HepG2 (cell line): ENCODE measurements around the gene RCC1. TPM values are rescaled to one million over a fixed set of nuclear protein-coding genes. Genes with fewer than 3 reads are reported as not detected.
A peak's percentile ranks its signal among the peaks of the same experiment; 100 is the strongest.

Experiments
- HES4 ChIP-seq: sonication (generic); formaldehyde crosslinking; IDR thresholded peaks from 2 replicates; pipeline ENCODE4 v1.9.0; 2021; ENCODE audit warnings: mild to moderate bottlenecking, missing genetic modification reagents, borderline replicate concordance
- IKZF4 ChIP-seq: sonication (generic); formaldehyde crosslinking; IDR thresholded peaks from 2 replicates; pipeline ENCODE4 v1.5.1; 2020; ENCODE audit warnings: borderline replicate concordance, mild to moderate bottlenecking, low read depth, missing genetic modification reagents; ENCODE audit errors: not compliant biosample characterization
- LCORL ChIP-seq, 2 experiments: fragments of 450-650 bp in 1 of 2; sonication (generic) in 1 of 2; formaldehyde crosslinking in 1 of 2; IDR thresholded peaks; 2 replicates each; pipeline versions ENCODE4 v1.5.0 to v1.6.1; 2017 to 2020; ENCODE audit warnings: antibody characterized with exemption in 1 of 2, missing genetic modification reagents in 1 of 2
- MZF1 ChIP-seq: sonication (generic); formaldehyde crosslinking; IDR thresholded peaks from 2 replicates; pipeline ENCODE4 v1.8.1; 2023; ENCODE audit warnings: mild to moderate bottlenecking, missing genetic modification reagents, borderline replicate concordance
- TBL1XR1 ChIP-seq: fragments of 150-350 bp; IDR thresholded peaks from 2 replicates; pipeline ENCODE4 v1.6.1; 2014; ENCODE audit warnings: borderline replicate concordance, low read length; ENCODE audit not compliant: partially characterized antibody
- XRCC5 ChIP-seq: fragments of 200-400 bp; formaldehyde crosslinking; optimal IDR thresholded peaks from 2 replicates; pipeline ENCODE3; 2017; ENCODE audit warnings: mild to moderate bottlenecking, low read length
- YEATS4 ChIP-seq: sonication (generic); formaldehyde crosslinking; IDR thresholded peaks from 2 replicates; pipeline ENCODE4 v1.4.0; 2020; ENCODE audit warnings: missing genetic modification reagents, borderline replicate concordance
- ZNF17 ChIP-seq: sonication (generic); formaldehyde crosslinking; IDR thresholded peaks from 2 replicates; pipeline ENCODE4 v1.5.0; 2020; ENCODE audit warnings: mild to moderate bottlenecking, missing genetic modification reagents
- ZNF44 ChIP-seq: sonication (generic); formaldehyde crosslinking; IDR thresholded peaks from 2 replicates; pipeline ENCODE4 v1.5.1; 2020; ENCODE audit warnings: mild to moderate bottlenecking, missing genetic modification reagents
- ZNF460 ChIP-seq: sonication (generic); formaldehyde crosslinking; IDR thresholded peaks from 2 replicates; pipeline ENCODE4 v1.5.1; 2020; ENCODE audit warnings: missing genetic modification reagents, mild to moderate bottlenecking, borderline replicate concordance
- ZNF788 ChIP-seq: sonication (generic); formaldehyde crosslinking; IDR thresholded peaks from 2 replicates; pipeline ENCODE4 v1.5.0; 2020; ENCODE audit warnings: mild to moderate bottlenecking, missing genetic modification reagents, borderline replicate concordance
- polyA plus RNA-seq, 8 experiments: library from polyadenylated mRNA; depleted of rRNA in 3 of 8; stranded (reverse) in 7 of 8; unstranded in 1 of 8; fragments of >200 nt; fragmentation: Illumina TruSeq in 4 of 8; extraction: Trizol in 4 of 8; gene quantifications; 2 replicates each; pipeline versions ENCODE4 v1.2.1 to v1.2.3, GENCODE V29; 2011 to 2016; ENCODE audit warnings: low read depth in 4 of 8, missing spikeins in 1 of 8, mixed read lengths in 1 of 8; ENCODE audit not compliant: insufficient read depth in 1 of 8
- total RNA-seq, 5 experiments: library from RNA; depleted of rRNA; stranded (reverse); fragments of >200 nt; fragmentation: Illumina TruSeq; extraction: Trizol; gene quantifications; 2 replicates each; pipeline ENCODE4 v1.2.3, GENCODE V29; 2016; ENCODE audit warnings: low read depth in 1 of 5
- TF ChIP-seq, protein P1 (sequence below): sonication (generic); formaldehyde crosslinking; IDR thresholded peaks from 2 replicates; pipeline ENCODE4 v1.4.0; 2020; ENCODE audit warnings: missing genetic modification reagents
- TF ChIP-seq, protein P2 (sequence below): sonication (generic); formaldehyde crosslinking; IDR thresholded peaks from 2 replicates; pipeline ENCODE4 v1.4.0; 2020; ENCODE audit warnings: missing genetic modification reagents; ENCODE audit errors: not compliant biosample characterization
- TF ChIP-seq, protein P3 (sequence below): sonication (generic); formaldehyde crosslinking; IDR thresholded peaks from 2 replicates; pipeline ENCODE4 v1.4.0; 2020; ENCODE audit warnings: missing genetic modification reagents
- TF ChIP-seq, protein P4 (sequence below): fragments of 450-650 bp; IDR thresholded peaks from 2 replicates; pipeline ENCODE4 v1.6.1; 2016

RCC1 gene
- total and polyA plus RNA-seq, 2 of the 13 experiments (the other 11 are each of a cell fraction or from before 2014, with no cell fraction given), result 47.2 to 80.8 TPM

DNA sequence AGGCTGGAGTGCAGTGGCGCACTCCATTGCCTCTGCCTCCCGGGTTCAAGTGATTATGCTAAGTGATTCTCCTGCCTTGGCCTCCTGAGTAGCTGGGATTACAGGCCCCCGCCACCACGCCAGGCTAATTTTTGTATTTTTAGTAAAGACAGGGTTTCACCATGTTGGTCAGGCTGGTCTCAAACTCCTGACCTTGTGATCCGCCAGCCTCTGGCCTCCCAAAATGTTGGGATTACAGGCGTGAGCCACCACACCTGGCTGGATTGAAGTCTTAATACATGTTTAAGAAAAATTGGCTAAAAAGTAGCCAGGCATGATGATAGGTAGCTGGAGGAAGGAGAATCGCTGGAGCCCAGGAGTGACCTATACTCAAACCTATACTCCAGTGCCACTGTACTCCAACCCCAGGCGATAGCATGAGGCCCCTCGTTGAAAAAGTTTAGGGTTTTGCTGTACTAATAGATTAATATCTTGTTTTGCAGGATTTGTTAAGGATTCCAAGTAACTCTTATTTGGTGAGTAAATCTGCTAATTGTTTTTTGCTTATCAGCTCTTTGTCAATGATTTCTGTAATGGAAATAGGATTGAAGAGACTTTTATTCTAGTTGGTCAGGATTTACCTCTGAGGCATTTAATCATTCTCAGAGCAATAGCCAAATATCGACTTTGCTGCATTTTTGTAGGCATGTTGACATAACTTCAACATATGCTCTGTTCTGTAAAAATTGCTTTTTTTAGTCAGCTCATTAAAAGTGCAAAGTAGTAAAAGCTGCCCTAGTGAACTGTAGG lies 2.0 kb downstream of the RCC1 start (continued):
- TF ChIP-seq, protein P1, sequence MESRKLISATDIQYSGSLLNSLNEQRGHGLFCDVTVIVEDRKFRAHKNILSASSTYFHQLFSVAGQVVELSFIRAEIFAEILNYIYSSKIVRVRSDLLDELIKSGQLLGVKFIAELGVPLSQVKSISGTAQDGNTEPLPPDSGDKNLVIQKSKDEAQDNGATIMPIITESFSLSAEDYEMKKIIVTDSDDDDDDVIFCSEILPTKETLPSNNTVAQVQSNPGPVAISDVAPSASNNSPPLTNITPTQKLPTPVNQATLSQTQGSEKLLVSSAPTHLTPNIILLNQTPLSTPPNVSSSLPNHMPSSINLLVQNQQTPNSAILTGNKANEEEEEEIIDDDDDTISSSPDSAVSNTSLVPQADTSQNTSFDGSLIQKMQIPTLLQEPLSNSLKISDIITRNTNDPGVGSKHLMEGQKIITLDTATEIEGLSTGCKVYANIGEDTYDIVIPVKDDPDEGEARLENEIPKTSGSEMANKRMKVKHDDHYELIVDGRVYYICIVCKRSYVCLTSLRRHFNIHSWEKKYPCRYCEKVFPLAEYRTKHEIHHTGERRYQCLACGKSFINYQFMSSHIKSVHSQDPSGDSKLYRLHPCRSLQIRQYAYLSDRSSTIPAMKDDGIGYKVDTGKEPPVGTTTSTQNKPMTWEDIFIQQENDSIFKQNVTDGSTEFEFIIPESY (CRISPR knock-in tag), result no peak
- TF ChIP-seq IKZF4 (CRISPR knock-in tag) (no peak), MZF1 (CRISPR knock-in tag) (no peak), YEATS4 (CRISPR knock-in tag) (no peak), XRCC5 (peak; percentile 9), ZNF17 (CRISPR knock-in tag) (no peak), ZNF44 (no peak), ZNF460 (CRISPR knock-in tag) (peak; percentile 57; the same call in 1 of the 2 replicates), TBL1XR1 (no peak), LCORL (IDR thresholded peaks at IDR 0.05) (no peak), LCORL (CRISPR knock-in tag; IDR thresholded peaks at IDR 0.05) (no peak), ZNF788 (CRISPR knock-in tag) (no peak), HES4 (CRISPR knock-in tag) (no peak)
- TF ChIP-seq, protein P2, sequence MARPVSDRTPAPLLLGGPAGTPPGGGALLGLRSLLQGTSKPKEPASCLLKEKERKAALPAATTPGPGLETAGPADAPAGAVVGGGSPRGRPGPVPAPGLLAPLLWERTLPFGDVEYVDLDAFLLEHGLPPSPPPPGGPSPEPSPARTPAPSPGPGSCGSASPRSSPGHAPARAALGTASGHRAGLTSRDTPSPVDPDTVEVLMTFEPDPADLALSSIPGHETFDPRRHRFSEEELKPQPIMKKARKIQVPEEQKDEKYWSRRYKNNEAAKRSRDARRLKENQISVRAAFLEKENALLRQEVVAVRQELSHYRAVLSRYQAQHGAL, result no peak
- TF ChIP-seq, protein P3, sequence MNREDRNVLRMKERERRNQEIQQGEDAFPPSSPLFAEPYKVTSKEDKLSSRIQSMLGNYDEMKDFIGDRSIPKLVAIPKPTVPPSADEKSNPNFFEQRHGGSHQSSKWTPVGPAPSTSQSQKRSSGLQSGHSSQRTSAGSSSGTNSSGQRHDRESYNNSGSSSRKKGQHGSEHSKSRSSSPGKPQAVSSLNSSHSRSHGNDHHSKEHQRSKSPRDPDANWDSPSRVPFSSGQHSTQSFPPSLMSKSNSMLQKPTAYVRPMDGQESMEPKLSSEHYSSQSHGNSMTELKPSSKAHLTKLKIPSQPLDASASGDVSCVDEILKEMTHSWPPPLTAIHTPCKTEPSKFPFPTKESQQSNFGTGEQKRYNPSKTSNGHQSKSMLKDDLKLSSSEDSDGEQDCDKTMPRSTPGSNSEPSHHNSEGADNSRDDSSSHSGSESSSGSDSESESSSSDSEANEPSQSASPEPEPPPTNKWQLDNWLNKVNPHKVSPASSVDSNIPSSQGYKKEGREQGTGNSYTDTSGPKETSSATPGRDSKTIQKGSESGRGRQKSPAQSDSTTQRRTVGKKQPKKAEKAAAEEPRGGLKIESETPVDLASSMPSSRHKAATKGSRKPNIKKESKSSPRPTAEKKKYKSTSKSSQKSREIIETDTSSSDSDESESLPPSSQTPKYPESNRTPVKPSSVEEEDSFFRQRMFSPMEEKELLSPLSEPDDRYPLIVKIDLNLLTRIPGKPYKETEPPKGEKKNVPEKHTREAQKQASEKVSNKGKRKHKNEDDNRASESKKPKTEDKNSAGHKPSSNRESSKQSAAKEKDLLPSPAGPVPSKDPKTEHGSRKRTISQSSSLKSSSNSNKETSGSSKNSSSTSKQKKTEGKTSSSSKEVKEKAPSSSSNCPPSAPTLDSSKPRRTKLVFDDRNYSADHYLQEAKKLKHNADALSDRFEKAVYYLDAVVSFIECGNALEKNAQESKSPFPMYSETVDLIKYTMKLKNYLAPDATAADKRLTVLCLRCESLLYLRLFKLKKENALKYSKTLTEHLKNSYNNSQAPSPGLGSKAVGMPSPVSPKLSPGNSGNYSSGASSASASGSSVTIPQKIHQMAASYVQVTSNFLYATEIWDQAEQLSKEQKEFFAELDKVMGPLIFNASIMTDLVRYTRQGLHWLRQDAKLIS, result peak; percentile 74; the same call in 1 of the 2 replicates
- TF ChIP-seq, protein P4, sequence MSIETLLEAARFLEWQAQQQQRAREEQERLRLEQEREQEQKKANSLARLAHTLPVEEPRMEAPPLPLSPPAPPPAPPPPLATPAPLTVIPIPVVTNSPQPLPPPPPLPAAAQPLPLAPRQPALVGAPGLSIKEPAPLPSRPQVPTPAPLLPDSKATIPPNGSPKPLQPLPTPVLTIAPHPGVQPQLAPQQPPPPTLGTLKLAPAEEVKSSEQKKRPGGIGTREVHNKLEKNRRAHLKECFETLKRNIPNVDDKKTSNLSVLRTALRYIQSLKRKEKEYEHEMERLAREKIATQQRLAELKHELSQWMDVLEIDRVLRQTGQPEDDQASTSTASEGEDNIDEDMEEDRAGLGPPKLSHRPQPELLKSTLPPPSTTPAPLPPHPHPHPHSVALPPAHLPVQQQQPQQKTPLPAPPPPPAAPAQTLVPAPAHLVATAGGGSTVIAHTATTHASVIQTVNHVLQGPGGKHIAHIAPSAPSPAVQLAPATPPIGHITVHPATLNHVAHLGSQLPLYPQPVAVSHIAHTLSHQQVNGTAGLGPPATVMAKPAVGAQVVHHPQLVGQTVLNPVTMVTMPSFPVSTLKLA, result no peak
